Karpas-422 (cell line): ENCODE results near the gene IGFALS. TPM values are rescaled to one million over a fixed set of nuclear protein-coding genes. Genes with fewer than 3 reads are reported as not detected.
"Not testable (repeated sequence)": the region's sequence is repeated elsewhere in the genome, so short reads cannot be mapped to it uniquely, and the experiment has no call there.

Experiments
- DNase-seq: peaks from one replicate; pipeline ENCODE4 v3.0.0-alpha.2; 2015
- H2AFZ ChIP-seq: fragments of 200-600 bp; sonication (generic); 2 replicates; pipeline ENCODE4 v1.6.1; 2014; ENCODE audit warnings: antibody characterized with exemption, low read length, mixed read lengths
- H3K27ac ChIP-seq: fragments of 200-600 bp; sonication (generic); 2 replicates; pipeline ENCODE4 v1.5.1; 2014; ENCODE audit warnings: mild to moderate bottlenecking, low read length, moderate library complexity
- H3K27me3 ChIP-seq: fragments of 200-600 bp; sonication (generic); 2 replicates; pipeline ENCODE4 v1.6.1; 2014; ENCODE audit warnings: low read length, mixed read lengths
- H3K36me3 ChIP-seq: fragments of 200-600 bp; sonication (generic); 2 replicates; pipeline ENCODE4 v1.6.1; 2014; ENCODE audit warnings: low read length, mixed read lengths; ENCODE audit not compliant: insufficient read depth
- H3K4me1 ChIP-seq: fragments of 200-600 bp; sonication (generic); 2 replicates; pipeline ENCODE4 v1.6.1; 2014; ENCODE audit warnings: mild to moderate bottlenecking, low read length, mixed read lengths
- H3K4me2 ChIP-seq: fragments of 200-600 bp; sonication (generic); 2 replicates; pipeline ENCODE4 v1.6.1; 2014; ENCODE audit warnings: low read length, low read depth, mild to moderate bottlenecking; ENCODE audit not compliant: poor library complexity, severe bottlenecking
- H3K4me3 ChIP-seq: fragments of 200-600 bp; sonication (generic); 2 replicates; pipeline ENCODE4 v1.5.1; 2014; ENCODE audit warnings: mild to moderate bottlenecking, antibody characterized with exemption, low read length, mixed read lengths
- H3K79me2 ChIP-seq: fragments of 200-600 bp; sonication (generic); 2 replicates; pipeline ENCODE4 v1.6.1; 2014; ENCODE audit warnings: mild to moderate bottlenecking, low read length, mixed read lengths
- H3K9ac ChIP-seq: fragments of 200-600 bp; sonication (generic); 2 replicates; pipeline ENCODE4 v1.6.0; 2014; ENCODE audit warnings: low read length
- H3K9me2 ChIP-seq: fragments of 200-600 bp; sonication (generic), shearing (Covaris generic); replicated peaks from 2 replicates; pipeline ENCODE4 v1.6.0; 2014; ENCODE audit warnings: mild to moderate bottlenecking, low read length, moderate library complexity; ENCODE audit not compliant: insufficient read depth
- H3K9me3 ChIP-seq: fragments of 300-700, 200-600 bp; sonication (generic); 2 replicates; pipeline ENCODE4 v1.6.1; 2014; ENCODE audit warnings: low read length, mixed read lengths
- H4K20me1 ChIP-seq: fragments of 200-600 bp; sonication (generic); 2 replicates; pipeline ENCODE4 v1.6.1; 2014; ENCODE audit warnings: mild to moderate bottlenecking, antibody characterized with exemption, low read length, low read depth; ENCODE audit not compliant: insufficient read depth
- total RNA-seq: library from RNA; depleted of rRNA; stranded (reverse); fragments of >200 nt; shearing (Covaris generic); gene quantifications from 2 replicates; pipeline ENCODE4 v1.2.3, GENCODE V29; 2014; ENCODE audit warnings: low replicate concordance

Gene IGFALS
- total RNA-seq, 1 experiment from 2014 or later = not detected

DNA sequence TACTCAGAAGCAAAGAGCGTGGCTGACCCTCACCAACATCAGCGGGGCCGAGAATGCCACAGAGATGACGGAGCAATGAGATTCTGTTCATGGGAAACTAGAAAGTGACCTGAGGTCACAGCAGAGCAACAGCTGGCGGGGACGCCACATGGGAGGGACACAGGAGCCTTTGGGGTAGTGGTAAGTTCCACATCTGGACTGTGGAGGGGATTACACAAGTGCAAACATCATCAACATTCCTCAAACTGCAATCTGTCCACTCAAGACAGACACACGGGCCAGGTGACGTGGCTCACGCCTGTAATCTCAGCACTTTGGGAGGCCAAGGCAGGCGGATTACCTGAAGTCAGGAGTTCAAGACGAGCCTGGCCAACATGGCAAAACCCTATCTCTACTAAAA is 22.0 kb upstream of the IGFALS start:
- Histone ChIP-seq H3K27ac (no peak overlapping the region), H3K9me3 (no peaks in the 10 kb centered on the region), H4K20me1 (no peaks in the 10 kb centered on the region), H3K4me2 (no peak overlapping the region), H3K4me1 (no peaks in the 10 kb centered on the region), H3K27me3 (no peaks in the 10 kb centered on the region), H3K36me3 (no peaks in the 10 kb centered on the region; the same call in 1 of the 2 replicates), H3K9ac (no peak overlapping the region), H2AFZ (no peak overlapping the region), H3K4me3 (no peak overlapping the region), H3K79me2 (no peaks in the 10 kb centered on the region), H3K9me2 (no peaks in the 10 kb centered on the region)
- no peak for DNase-seq

DNA sequence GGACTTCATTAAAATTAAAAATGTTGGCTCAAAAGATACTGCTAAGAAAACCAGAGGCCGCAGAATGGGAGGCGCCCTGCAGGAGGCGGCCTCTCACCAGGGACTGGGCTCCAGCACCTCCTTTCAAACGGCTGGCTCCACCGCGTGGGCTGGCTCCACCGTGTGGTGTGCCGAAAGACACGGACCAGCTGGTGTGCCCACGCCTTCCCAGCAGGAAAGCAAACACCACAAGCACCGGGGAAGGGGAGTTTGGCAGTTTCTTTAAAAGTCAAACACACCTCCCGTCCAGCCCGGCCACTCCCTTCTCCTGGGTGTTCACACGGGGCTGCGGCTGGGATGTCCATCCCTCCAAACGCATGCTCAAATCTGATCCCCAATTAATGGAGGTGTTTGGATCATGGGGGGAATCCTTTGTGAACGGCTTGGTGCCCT is 19.2 kb upstream of the IGFALS start:
- Histone ChIP-seq H3K9me2 (no peaks in the 10 kb centered on the region), H4K20me1 (no peaks in the 10 kb centered on the region), H3K4me1 (no peaks in the 10 kb centered on the region), H3K4me3 (no peak overlapping the region), H3K27me3 (no peaks in the 10 kb centered on the region), H3K9me3 (no peaks in the 10 kb centered on the region), H3K27ac (no peak overlapping the region), H3K9ac (no peak overlapping the region), H3K4me2 (no peak overlapping the region), H3K79me2 (no peaks in the 10 kb centered on the region), H2AFZ (no peak overlapping the region), H3K36me3 (no peaks in the 10 kb centered on the region; the same call in 1 of the 2 replicates)
- DNase-seq = peak; percentile 67

DNA sequence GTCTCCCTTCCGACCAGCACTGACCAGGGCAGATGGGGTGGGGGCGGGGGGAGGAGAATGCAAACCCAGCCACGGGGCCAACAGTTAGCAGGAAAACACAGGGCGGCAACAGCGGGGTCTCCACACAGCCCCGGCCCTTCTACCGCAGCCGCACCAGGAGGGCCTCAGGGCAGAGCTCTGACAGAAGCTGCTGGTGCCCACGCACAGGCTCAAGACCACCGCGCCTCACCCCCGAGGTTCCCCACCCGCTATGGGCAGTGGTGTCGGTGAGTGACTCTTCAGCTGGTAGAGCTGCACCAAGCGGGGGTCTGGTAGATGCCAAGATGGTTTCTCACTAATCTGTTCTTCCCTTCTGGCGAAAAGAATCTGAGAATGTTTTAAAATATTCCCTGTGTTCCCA is 17.0 kb upstream of the IGFALS start:
- Histone ChIP-seq H3K4me2 (no peak overlapping the region), H3K9me3 (no peaks in the 10 kb centered on the region), H3K27me3 (no peaks in the 10 kb centered on the region), H3K79me2 (no peaks in the 10 kb centered on the region), H3K4me3 (no peak overlapping the region), H3K9ac (no peak overlapping the region), H3K9me2 (no peaks in the 10 kb centered on the region), H3K36me3 (no peaks in the 10 kb centered on the region; the same call in 1 of the 2 replicates), H3K27ac (no peak overlapping the region), H3K4me1 (no peaks in the 10 kb centered on the region), H2AFZ (no peak overlapping the region), H4K20me1 (no peaks in the 10 kb centered on the region)
- no peak for DNase-seq

DNA sequence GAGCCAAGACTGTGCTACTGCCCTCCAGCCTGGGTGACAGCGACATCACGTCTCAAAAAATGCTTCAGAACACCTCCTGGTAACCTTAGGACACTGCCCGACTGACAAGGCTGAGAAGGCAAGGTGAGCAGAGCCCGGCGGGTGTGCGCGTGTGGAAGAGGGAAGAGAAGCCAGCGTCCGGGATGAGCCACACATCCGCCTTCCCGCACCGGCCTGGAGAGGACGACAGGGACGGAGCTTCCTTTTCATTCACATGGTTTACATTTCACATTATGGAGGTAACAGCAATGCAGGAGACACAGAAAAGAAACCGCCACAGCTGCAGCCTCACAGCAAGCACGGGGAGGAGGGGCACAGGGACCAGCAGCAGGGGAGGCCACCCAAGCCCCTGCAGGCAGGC is 16.6 kb upstream of the IGFALS start:
- Histone ChIP-seq H3K36me3 (no peaks in the 10 kb centered on the region; the same call in 1 of the 2 replicates), H3K27ac (no peak overlapping the region)
- DNase-seq = no peak

DNA sequence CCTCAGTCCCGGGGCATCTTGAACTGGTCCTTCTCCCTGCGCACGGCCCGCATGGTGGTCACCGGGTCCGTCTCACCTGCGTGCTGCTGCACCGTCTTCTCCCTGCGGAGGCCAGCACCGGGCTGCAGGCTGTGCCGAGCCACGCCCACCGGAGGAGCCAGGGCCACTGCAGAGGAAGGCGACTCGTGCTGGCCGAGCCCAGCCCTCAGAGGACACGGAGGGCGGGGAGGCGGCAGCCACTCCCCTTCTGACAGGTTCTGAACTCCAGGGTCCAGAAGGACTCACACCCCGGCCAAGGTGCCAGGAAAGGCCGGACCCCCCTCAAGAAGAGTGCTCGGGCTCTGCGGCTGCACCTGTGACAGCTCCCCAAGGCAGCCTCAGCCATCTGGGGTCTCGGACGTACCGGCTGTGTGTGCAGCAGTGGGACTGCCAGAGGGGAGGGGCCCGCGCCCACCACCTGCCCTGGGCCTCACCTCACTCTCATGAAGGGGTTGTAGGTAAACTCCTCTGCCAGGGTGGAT is 15.8 kb upstream of the IGFALS start:
- no peaks in the 10 kb centered on the region for H3K9me2 ChIP-seq
- H3K36me3 ChIP-seq = no peaks in the 10 kb centered on the region; the same call in 1 of the 2 replicates
- H4K20me1 ChIP-seq = no peaks in the 10 kb centered on the region
- no peak overlapping the region for H2AFZ ChIP-seq
- no peak overlapping the region for H3K4me3 ChIP-seq
- no peak overlapping the region for H3K4me2 ChIP-seq
- no peak overlapping the region for H3K27ac ChIP-seq
- no peaks in the 10 kb centered on the region for H3K9me3 ChIP-seq
- no peaks in the 10 kb centered on the region for H3K79me2 ChIP-seq
- DNase-seq = no peak
- H3K27me3 ChIP-seq = no peaks in the 10 kb centered on the region
- no peak overlapping the region for H3K9ac ChIP-seq
- no peaks in the 10 kb centered on the region for H3K4me1 ChIP-seq

More for the DNA sequence above, 16.6 kb upstream of the IGFALS start:
- no peak overlapping the region for H3K4me3 ChIP-seq
- H3K9ac ChIP-seq = no peak overlapping the region
- H2AFZ ChIP-seq = no peak overlapping the region
- no peaks in the 10 kb centered on the region for H3K4me1 ChIP-seq
- H4K20me1 ChIP-seq = no peaks in the 10 kb centered on the region
- no peaks in the 10 kb centered on the region for H3K9me3 ChIP-seq
- H3K9me2 ChIP-seq = no peaks in the 10 kb centered on the region
- H3K4me2 ChIP-seq = no peak overlapping the region
- H3K79me2 ChIP-seq = no peaks in the 10 kb centered on the region
- H3K27me3 ChIP-seq = no peaks in the 10 kb centered on the region

DNA sequence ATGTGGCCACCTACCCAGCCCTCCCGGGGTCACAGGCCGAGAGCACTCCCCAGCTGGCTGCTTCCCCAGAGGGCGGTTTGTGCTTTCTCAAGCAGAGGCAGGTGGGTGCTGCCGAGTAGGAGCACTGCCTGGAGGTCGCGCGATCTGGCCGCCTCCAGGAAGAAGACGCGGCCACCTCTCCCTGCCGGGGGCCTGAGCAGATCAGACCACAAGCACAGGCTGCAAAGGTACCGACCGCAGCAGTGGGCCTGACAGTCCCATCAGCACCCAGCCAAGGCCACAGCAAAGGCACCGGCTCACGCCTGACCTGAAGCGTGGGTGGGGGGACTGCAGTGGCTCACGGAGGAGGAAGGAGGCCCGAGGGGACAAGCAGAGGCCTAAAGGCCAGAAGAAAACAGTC is 15.2 kb upstream of the IGFALS start:
- Histone ChIP-seq H2AFZ (no peak overlapping the region), H3K27ac (no peak overlapping the region), H3K9ac (no peak overlapping the region), H3K9me3 (no peaks in the 10 kb centered on the region), H3K36me3 (no peaks in the 10 kb centered on the region; the same call in 1 of the 2 replicates), H4K20me1 (no peaks in the 10 kb centered on the region), H3K4me2 (no peak overlapping the region), H3K4me3 (no peak overlapping the region), H3K9me2 (no peaks in the 10 kb centered on the region), H3K4me1 (no peaks in the 10 kb centered on the region), H3K27me3 (no peaks in the 10 kb centered on the region), H3K79me2 (no peaks in the 10 kb centered on the region)
- no peak for DNase-seq

DNA sequence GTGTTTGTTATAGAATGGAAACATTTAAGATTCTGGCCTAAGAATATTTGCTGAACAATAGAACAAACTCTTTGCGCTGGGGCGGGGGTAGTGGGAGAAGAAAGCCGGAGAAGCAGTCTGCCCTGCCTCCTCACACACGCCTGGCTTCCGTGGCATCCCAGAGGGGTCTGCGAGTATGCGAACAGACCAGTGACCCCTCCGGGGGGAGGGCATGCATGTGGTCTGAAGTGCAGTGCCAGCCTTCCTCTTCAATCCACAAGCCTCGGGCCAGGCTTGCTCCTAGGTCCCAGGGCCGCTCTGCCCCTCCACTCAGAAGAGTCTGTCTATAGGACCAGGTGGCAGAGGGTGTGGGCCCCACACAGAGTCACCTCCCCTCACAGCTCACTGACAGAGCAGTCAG is 14.1 kb upstream of the IGFALS start:
- Histone ChIP-seq H3K4me1 (no peaks in the 10 kb centered on the region), H3K9ac (no peak overlapping the region), H3K9me3 (no peaks in the 10 kb centered on the region), H3K4me2 (no peak overlapping the region), H2AFZ (no peak overlapping the region), H3K4me3 (no peak overlapping the region), H3K27me3 (no peaks in the 10 kb centered on the region), H4K20me1 (no peaks in the 10 kb centered on the region), H3K36me3 (no peaks in the 10 kb centered on the region), H3K27ac (no peak overlapping the region), H3K9me2 (no peaks in the 10 kb centered on the region), H3K79me2 (no peaks in the 10 kb centered on the region)
- no peak for DNase-seq

DNA sequence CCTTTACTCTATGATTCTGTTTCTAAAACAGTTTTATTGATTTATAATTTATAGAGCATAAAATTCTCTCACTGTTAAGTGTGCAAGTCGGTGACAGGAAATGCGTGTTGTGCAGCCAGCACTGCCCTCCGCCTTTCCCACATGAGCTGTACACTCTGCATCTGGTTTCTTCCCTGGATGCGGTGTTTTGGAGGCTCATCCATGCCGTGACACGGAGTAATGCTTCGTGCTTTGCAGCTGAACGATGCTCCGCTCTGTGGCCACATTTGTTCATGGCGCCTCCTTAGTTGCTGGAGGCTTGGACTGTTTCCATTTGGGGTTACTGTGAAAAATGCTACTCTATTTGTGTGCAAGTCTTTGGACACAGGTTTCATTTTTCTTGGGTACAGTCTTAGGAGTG is 7.2 kb upstream of the IGFALS start:
- H3K9me3 ChIP-seq = peaks cover 3% of the 10 kb centered on the region; the same call in 1 of the 2 replicates
- H3K4me3 ChIP-seq = no peak overlapping the region
- no peak overlapping the region for H2AFZ ChIP-seq
- H4K20me1 ChIP-seq = no peaks in the 10 kb centered on the region
- DNase-seq = no peak
- H3K9ac ChIP-seq = no peak overlapping the region
- H3K4me1 ChIP-seq = no peaks in the 10 kb centered on the region
- no peak overlapping the region for H3K4me2 ChIP-seq
- no peaks in the 10 kb centered on the region for H3K27me3 ChIP-seq
- no peaks in the 10 kb centered on the region for H3K9me2 ChIP-seq
- H3K27ac ChIP-seq = no peak overlapping the region
- no peaks in the 10 kb centered on the region for H3K79me2 ChIP-seq
- no peaks in the 10 kb centered on the region for H3K36me3 ChIP-seq

DNA sequence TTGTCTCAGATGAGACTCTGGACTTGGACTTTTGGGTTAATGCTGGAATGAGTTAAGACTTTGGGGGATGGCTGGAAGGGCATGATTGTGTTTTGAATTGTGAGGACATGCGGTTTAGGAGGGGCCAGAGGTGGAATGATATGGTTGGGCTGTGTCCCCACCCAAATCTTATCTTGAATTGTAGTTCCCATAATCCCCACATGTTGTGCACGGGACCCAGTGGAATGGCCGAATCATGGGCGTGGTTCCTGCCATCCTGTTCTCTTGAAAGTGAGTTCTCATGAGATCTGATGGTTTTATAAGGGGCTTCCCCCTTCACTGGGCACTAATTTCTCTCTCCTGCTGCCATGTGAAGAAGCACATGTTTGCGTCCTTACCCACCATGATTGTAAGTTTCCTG is 5.8 kb upstream of the IGFALS start:
- not testable (repeated sequence) for H3K4me1 ChIP-seq, H3K9me3 ChIP-seq, H3K27ac ChIP-seq, H3K4me2 ChIP-seq, H3K27me3 ChIP-seq, H3K4me3 ChIP-seq, H3K79me2 ChIP-seq, H3K9me2 ChIP-seq, H4K20me1 ChIP-seq, H3K36me3 ChIP-seq, DNase-seq, H3K9ac ChIP-seq, H2AFZ ChIP-seq
